Stimulated activated effector memory CD8-positive, alpha-beta T cell treated with anti-CD3 and anti-CD28 coated beads, Interleukin-12 subunit alpha, Interleukin-12 subunit beta, amount 100 ng/mL, for 72 hours (primary cell): ENCODE measurements around the gene UBE2D4.

Experiments used
- ATAC-seq: fragments of 150-1000 bp; cut with Tn5 transposase; 2 replicates; pipeline ENCODE4 v1.10.0; 2021
- DNase-seq, 2 donors: peaks; one replicate each; pipeline ENCODE4 v3.0.0; 2021 to 2022; ENCODE audit warnings: low spot score in 2 of 2
- H3K27ac Mint-ChIP-seq: one replicate; pipeline ENCODE4 v1.8.0; 2022; ENCODE audit warnings: mild to moderate bottlenecking, mixed read lengths
- H3K36me3 Mint-ChIP-seq: one replicate; pipeline ENCODE4 v1.8.0; 2022; ENCODE audit warnings: mild to moderate bottlenecking, mixed read lengths
- H3K4me1 Mint-ChIP-seq: one replicate; pipeline ENCODE4 v1.8.0; 2022; ENCODE audit warnings: mixed read lengths
- H3K4me3 Mint-ChIP-seq: one replicate; pipeline ENCODE4 v1.8.0; 2022; ENCODE audit warnings: mild to moderate bottlenecking, mixed read lengths
- H3K9me3 Mint-ChIP-seq: one replicate; pipeline ENCODE4 v1.8.0; 2022; ENCODE audit warnings: mixed read lengths

Gene UBE2D4

GRCh38 chr7:43902542-43903054 is 23.6 kb upstream of the UBE2D4 start:
- DNase-seq (no peak), ATAC-seq (no peak)
- Mint-ChIP-seq H3K27ac (peak overlapping the region; percentile 83), H3K9me3 (no peaks in the 10 kb centered on the region), H3K4me1 (peaks cover 30% of the 10 kb centered on the region), H3K36me3 (peaks cover 6% of the 10 kb centered on the region), H3K4me3 (no peak overlapping the region)

GRCh38 chr7:43904533-43905208 is 21.6 kb upstream of the UBE2D4 start:
- Mint-ChIP-seq H3K36me3 (peaks cover 6% of the 10 kb centered on the region), H3K4me3 (peak overlapping the region; percentile 78), H3K9me3 (no peaks in the 10 kb centered on the region), H3K4me1 (peaks cover 30% of the 10 kb centered on the region), H3K27ac (peak overlapping the region; percentile 2)
- no peak for DNase-seq
- peak; percentile 72 for ATAC-seq

DNA sequence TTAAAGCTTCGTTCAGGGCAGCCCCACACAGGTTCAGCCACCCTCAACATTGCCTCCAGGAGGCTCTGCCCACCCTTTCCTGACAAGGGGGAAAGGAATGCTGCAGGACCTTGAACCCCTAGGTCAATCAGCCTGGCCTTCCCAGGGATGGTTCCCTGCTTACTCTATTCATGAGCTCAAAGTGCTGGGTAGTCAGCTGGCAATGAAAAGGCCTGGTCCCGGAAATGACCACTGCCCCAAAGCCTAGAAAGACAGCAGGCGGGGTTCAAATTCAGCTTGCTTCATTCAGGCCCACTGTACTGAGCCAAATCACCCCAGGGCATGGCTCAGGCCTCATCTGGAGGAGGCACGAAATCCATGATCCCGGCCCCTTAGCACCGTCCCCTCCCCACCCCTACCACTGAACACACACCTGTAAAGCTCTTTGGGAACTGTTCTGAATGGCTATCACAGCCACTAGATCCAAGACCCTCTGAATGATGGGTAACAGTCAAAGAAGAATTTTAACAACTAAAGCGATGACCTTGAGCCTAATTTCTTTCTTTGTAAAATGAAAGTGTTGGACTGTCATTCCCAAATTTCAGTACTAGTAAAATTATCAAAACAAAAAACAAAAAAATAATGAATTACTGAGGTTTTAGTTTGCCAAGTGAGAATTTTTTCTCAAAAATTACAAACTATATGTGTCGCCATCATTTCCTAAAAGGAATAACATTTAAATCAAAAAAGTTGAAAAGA is 20.9 kb upstream of the UBE2D4 start:
- no peak for DNase-seq
- Mint-ChIP-seq H3K27ac (peak overlapping the region; percentile 91), H3K9me3 (no peaks in the 10 kb centered on the region), H3K4me3 (peak overlapping the region; percentile 78), H3K4me1 (peaks cover 30% of the 10 kb centered on the region), H3K36me3 (peaks cover 6% of the 10 kb centered on the region)
- ATAC-seq, result no peak

DNA sequence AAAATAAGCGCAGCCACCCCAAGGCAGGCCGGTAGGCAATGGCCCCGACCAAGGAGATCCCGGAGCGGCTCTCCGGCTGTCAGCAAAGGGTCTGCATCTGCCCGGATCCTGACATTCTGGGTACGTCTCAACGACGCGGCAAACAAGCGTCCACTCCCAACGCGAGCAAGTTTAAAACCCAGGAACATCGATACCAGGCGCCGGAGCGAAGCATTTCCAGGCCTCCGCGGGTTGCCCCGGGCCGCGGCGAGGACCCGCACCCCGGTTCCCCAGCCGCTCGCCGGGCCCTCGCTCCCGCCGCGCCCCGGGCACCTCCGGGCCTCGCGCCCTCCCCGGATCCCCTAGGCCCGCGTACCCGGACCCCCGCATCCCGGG is 20.3 kb upstream of the UBE2D4 start:
- DNase-seq (peak; percentile 19 to 68), ATAC-seq (peak; percentile 43)
- Mint-ChIP-seq H3K9me3 (no peaks in the 10 kb centered on the region), H3K27ac (peak overlapping the region; percentile 91), H3K4me3 (peak overlapping the region; percentile 78), H3K4me1 (peaks cover 30% of the 10 kb centered on the region), H3K36me3 (peaks cover 6% of the 10 kb centered on the region)

DNA sequence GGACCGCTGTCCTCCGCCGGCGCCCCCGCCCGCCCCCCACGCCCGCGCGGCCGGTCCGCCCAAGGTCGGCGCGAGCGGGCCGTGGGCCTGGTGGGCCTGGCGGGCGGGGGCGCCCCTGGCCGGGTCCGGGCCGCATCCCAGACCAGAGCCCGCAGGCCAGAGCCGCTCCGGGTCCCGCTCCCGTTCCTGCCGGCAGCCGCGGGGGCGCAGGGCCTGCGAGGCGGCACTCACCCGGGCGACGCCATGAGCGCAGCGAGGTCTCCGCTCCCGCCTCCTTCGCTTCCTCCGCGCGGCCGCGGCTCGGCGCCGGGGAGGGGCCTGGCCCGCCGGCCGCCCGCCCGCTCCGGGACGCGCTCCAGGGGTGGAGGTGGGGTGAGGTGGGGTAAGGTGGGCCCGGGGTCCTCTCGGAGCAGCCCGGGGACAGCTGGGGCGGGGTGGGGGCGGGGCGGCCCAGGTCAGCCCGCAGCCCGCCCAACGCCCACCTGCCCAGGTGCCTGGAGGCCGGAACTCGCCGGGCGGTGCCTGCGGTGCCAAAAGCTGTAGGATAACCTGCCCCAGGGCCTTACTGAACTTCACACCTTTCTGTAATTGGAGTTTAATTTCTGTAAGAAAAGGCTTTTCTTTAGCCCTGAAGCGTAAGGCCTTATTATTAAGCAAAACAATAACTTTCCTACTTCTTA is 19.8 kb upstream of the UBE2D4 start, which contains the start of gene URGCP:
Gene URGCP, minus strand, starts transcription at position 266 of the 680 bp plus-strand sequence. Its CDS starts 21 bp downstream, at position 245.
- H3K36me3 Mint-ChIP-seq, result peaks cover 6% of the 10 kb centered on the region
- ATAC-seq (peak; percentile 89), DNase-seq (peak; percentile 47 to 74)
- peaks cover 28% of the 10 kb centered on the region for H3K4me1 Mint-ChIP-seq
- H3K9me3 Mint-ChIP-seq, result no peaks in the 10 kb centered on the region
- H3K4me3 Mint-ChIP-seq, result peak within 1 kb of the TSS; percentile 78
- H3K27ac Mint-ChIP-seq, result peak within 1 kb of the TSS; percentile 91

- Mint-ChIP-seq H3K27ac (no peak overlapping the region), H3K36me3 (no peaks in the 10 kb centered on the region), H3K4me1 (no peaks in the 10 kb centered on the region), H3K4me3 (no peak overlapping the region), H3K9me3 (no peaks in the 10 kb centered on the region)
- no peak for DNase-seq
- ATAC-seq, result no peak
Observed at GRCh38 chr7:43914795-43915194, 11.4 kb upstream of the UBE2D4 start.

- DNase-seq (no peak), ATAC-seq (no peak)
- no peaks in the 10 kb centered on the region for H3K4me1 Mint-ChIP-seq
- H3K4me3 Mint-ChIP-seq, result no peak overlapping the region
- no peaks in the 10 kb centered on the region for H3K36me3 Mint-ChIP-seq
- no peak overlapping the region for H3K27ac Mint-ChIP-seq
- no peaks in the 10 kb centered on the region for H3K9me3 Mint-ChIP-seq
Observed at GRCh38 chr7:43915907-43916306, 10.3 kb upstream of the UBE2D4 start.

GRCh38 chr7:43921423-43921822 is 4.8 kb upstream of the UBE2D4 start:
- Mint-ChIP-seq H3K9me3 (no peaks in the 10 kb centered on the region), H3K36me3 (no peaks in the 10 kb centered on the region), H3K4me3 (no peak overlapping the region), H3K4me1 (peaks cover 17% of the 10 kb centered on the region), H3K27ac (no peak overlapping the region)
- DNase-seq, result no peak
- no peak for ATAC-seq

- peak overlapping the region; percentile 54 for H3K27ac Mint-ChIP-seq
- no peaks in the 10 kb centered on the region for H3K36me3 Mint-ChIP-seq
- peaks cover 29% of the 10 kb centered on the region for H3K4me1 Mint-ChIP-seq
- ATAC-seq (no peak), DNase-seq (no peak)
- no peaks in the 10 kb centered on the region for H3K9me3 Mint-ChIP-seq
- H3K4me3 Mint-ChIP-seq, result no peak overlapping the region
Observed at GRCh38 chr7:43922726-43923125, 3.5 kb upstream of the UBE2D4 start.

- Mint-ChIP-seq H3K4me3 (peak overlapping the region; percentile 84), H3K27ac (peak overlapping the region; percentile 86), H3K36me3 (no peaks in the 10 kb centered on the region), H3K4me1 (peaks cover 40% of the 10 kb centered on the region), H3K9me3 (no peaks in the 10 kb centered on the region)
- ATAC-seq, result peak; percentile 9
- no peak for DNase-seq
Observed at GRCh38 chr7:43926798-43927123, 525 bp downstream of the UBE2D4 start.

- DNase-seq (no peak), ATAC-seq (no peak)
- no peaks in the 10 kb centered on the region for H3K36me3 Mint-ChIP-seq
- peaks cover 37% of the 10 kb centered on the region for H3K4me1 Mint-ChIP-seq
- no peaks in the 10 kb centered on the region for H3K9me3 Mint-ChIP-seq
- H3K27ac Mint-ChIP-seq, result peak overlapping the region; percentile 86
- peak overlapping the region; percentile 84 for H3K4me3 Mint-ChIP-seq
Observed at GRCh38 chr7:43927810-43928209, 1.6 kb downstream of the UBE2D4 start.

DNA sequence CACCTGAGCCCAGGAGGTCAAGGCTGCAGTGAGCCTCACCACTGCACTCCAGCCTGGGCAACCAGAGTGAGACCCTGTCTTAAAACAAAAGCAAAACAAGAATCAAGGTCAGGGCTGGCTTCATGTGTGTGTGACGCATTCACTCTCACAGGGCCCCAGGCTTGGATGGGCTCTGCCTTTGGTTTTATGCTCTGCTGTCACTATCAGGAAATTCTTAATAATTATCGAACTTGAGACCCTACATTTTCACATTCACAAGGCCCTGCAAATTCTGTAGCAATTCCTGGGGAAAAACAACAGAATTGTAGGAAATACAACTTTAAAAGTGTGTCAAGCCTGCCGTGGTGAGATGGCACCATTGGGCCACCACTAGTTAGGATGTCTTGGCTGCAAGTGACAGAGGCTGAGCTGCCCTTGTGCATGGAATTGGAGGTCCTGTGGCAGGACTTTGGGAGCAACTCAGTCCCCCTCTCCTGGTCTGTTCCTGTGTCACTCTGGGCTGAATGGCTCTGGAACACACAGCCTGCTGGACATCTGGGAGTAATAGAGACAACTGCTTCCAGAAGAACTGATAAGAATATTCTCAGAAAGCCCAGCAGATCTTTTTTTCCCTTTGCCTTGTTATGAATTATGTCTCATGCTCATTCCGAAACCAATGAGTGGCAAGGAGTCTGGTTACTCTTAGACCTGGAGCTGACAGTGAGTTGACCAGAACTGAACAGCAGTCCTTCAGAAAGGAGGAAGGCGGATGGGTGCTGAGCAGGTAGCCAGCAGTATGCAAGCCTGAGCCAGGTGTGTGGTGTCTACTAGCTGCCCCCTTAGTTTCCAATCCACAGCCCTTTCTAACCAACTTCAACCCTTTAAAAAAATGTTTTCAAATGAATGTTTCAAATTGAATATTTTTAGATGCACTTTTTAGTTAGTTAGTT is 3.6 kb downstream of the UBE2D4 start:
- ATAC-seq (no peak), DNase-seq (no peak)
- no peak overlapping the region for H3K4me3 Mint-ChIP-seq
- H3K27ac Mint-ChIP-seq, result no peak overlapping the region
- H3K36me3 Mint-ChIP-seq, result no peaks in the 10 kb centered on the region
- H3K4me1 Mint-ChIP-seq, result peaks cover 28% of the 10 kb centered on the region
- H3K9me3 Mint-ChIP-seq, result no peaks in the 10 kb centered on the region

GRCh38 chr7:43931346-43931745 is 5.1 kb downstream of the UBE2D4 start:
- no peak for DNase-seq
- no peak overlapping the region for H3K27ac Mint-ChIP-seq

DNA sequence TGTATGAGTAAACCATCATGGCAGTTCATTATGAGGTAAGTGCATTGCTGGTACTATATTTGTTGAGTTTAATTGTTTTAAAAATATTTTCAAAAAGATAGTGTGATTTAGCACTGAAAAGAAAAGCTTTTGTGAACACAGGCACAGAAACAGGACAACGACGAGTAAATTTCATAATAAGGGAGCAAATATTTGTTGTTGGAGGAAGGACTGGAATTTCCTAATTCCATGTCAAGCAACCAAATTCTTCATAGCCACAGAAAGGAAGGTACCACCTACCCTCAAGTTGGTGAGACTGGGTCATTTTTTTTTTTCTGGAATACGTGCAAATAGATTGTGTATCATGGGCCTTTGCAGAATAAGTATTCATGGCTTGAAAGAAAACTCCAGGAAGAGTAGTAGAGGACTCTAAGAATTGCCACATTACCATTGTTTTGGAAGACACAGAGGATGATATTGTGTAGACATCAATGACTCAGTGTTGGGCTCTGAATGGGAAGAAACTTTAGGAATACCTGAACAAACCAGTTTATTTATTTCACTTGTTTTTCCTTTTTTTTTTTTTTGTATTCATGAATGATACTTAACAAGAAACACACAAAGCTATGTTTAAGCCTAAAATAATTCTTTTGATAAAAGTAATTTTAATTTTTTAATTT is 7.8 kb downstream of the UBE2D4 start:
- no peak overlapping the region for H3K27ac Mint-ChIP-seq

More at GRCh38 chr7:43931346-43931745, 5.1 kb downstream of the UBE2D4 start:
- no peak for ATAC-seq
- Mint-ChIP-seq H3K36me3 (no peaks in the 10 kb centered on the region), H3K4me3 (no peak overlapping the region), H3K9me3 (no peaks in the 10 kb centered on the region), H3K4me1 (peaks cover 23% of the 10 kb centered on the region)

More for the DNA sequence above, 7.8 kb downstream of the UBE2D4 start:
- Mint-ChIP-seq H3K4me1 (no peaks in the 10 kb centered on the region), H3K36me3 (no peaks in the 10 kb centered on the region), H3K4me3 (no peak overlapping the region), H3K9me3 (no peaks in the 10 kb centered on the region)
- DNase-seq (no peak), ATAC-seq (no peak)
